Mammary microvascular endothelial cell (primary cell): ENCODE results near the gene BRAT1. TPM values are rescaled to one million over a fixed set of nuclear protein-coding genes. Genes with fewer than 3 reads are reported as not detected.

Source experiments
- total RNA-seq: library from RNA; depleted of rRNA; stranded (reverse); fragments of >200 nt; gene quantifications from 2 replicates; pipeline ENCODE4 v1.2.3, GENCODE V29; 2015

Gene BRAT1
- 39.9 and 41.0 TPM in 2 replicates for total RNA-seq

DNA sequence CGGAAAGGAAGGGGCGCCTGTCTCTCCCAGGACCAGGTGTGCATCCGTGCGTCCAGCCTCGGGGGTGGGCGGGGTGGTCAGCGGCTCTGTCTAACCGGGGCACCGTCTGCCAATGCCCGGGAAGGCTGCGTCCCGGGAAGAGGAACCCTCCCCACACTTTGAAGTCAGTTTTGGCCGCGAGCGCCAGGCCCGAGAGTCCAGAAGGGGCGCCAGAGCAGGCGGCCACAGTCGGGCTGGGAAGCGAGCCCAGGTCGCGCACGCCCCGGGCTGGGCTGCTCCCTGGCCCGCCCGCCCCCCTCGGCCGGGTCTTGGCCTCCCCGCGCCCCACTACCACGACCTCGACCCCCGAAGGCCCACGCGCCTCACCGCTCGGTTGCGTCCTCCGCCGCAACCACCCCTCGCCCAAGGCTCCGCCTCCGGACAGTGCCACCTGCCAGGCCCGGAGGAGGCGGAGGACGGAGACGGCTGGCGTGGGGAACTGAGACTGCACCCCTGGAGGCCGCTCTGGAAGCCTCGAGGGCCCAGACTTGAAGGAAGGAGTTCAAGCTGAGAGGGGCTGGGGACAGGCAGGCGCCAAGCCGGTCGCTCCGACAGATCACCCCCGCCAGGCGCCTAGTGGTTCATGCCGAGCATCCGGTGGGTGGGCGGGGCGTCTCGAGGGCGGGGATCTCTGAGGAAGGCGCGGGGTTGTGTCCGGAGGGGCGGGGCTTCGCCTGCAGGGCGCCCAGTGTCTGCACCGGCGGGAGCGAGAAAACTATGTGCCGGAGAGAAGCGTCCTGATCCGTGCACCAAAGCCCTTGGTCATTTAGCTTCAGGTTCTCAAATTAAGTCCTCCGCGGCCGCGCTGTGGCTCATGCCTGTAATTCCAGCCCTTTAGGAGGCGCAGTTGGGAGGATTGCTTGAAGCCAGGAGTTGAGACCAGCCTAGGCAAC, at the start of gene BRAT1:
Gene BRAT1 (minus strand): TSS at position 404 of the 932 bp plus-strand sequence. CDS start 1,093 bp downstream, outside the sequence.

GRCh38 chr7:2558629-2559282, 3.4 kb upstream of the BRAT1 start, which contains the start of gene IQCE:
TSS of gene IQCE (plus strand) at chr7:2558979. CDS start at chr7:2559182, 203 bp downstream.

GRCh38 chr7:2519119-2519930, 36.0 kb downstream of the BRAT1 start, which contains the start of gene LFNG:
TSS of gene LFNG (plus strand) at chr7:2519774. CDS start at chr7:2519862, 88 bp downstream.

Other genes with a start within 250 kb of the BRAT1 start
- 33.7 and 34.2 TPM in 2 replicates for gene SNX8, start 241.1 kb downstream of the BRAT1 start, total RNA-seq
- 197 and 200 TPM in 2 replicates for gene EIF3B, start 200.7 kb downstream of the BRAT1 start, total RNA-seq
- gene CHST12, start 151.9 kb downstream of the BRAT1 start, total RNA-seq = 16.8 and 17.0 TPM in 2 replicates
- not detected in 2 replicates for gene GRIFIN, start 79.1 kb downstream of the BRAT1 start, total RNA-seq
- gene LFNG, start 35.8 kb downstream of the BRAT1 start, total RNA-seq = 4.5 and 7.3 TPM in 2 replicates
- gene IQCE, start 3.5 kb upstream of the BRAT1 start, total RNA-seq = 12.0 and 26.0 TPM in 2 replicates
- 94.6 and 105 TPM in 2 replicates for gene TTYH3, start 76.5 kb upstream of the BRAT1 start, total RNA-seq
- gene AMZ1, start 132.7 kb upstream of the BRAT1 start, total RNA-seq = not detected in 2 replicates